Upper lobe of right lung (tissue), 1 donor: ENCODE measurements around the gene DLEC1. TPM values are rescaled to one million over a fixed set of nuclear protein-coding genes. Genes with fewer than 3 reads are reported as not detected.

Experiments
- ATAC-seq: fragments of 200-7000 bp; cut with Tn5 transposase; one replicate; pipeline ENCODE4 v1.9.1; 2020; ENCODE audit warnings: mild to moderate bottlenecking, moderate library complexity
- DNase-seq: peaks from one replicate; pipeline ENCODE4 v3.0.0-alpha.2; 2020
- H3K27ac ChIP-seq: fragments of 200-600 bp; one replicate; pipeline ENCODE4 v1.8.0; 2022
- H3K27me3 ChIP-seq: fragments of 200-600 bp; one replicate; pipeline ENCODE4 v1.8.0; 2022; ENCODE audit warnings: mild to moderate bottlenecking
- H3K36me3 ChIP-seq: fragments of 200-600 bp; one replicate; pipeline ENCODE4 v1.8.0; 2022
- H3K4me1 ChIP-seq: fragments of 200-600 bp; one replicate; pipeline ENCODE4 v1.8.0; 2022
- H3K4me3 ChIP-seq: fragments of 200-600 bp; one replicate; pipeline ENCODE4 v1.8.0; 2022; ENCODE audit warnings: mild to moderate bottlenecking
- H3K9me3 ChIP-seq: fragments of 200-600 bp; one replicate; pipeline ENCODE4 v1.8.0; 2022
- intact Hi-C: fragments of 100-400 bp; cut with DNase I; formaldehyde crosslinking; loops from one replicate; pipeline ENCODE4 v1.11.0; 2022
- total RNA-seq: library from RNA; stranded (reverse); fragmentation: NEBNext Ultra II Directional; extraction: Animal tissue kit (Norgen Biotek cat#: 25700); gene quantifications from one replicate; pipeline ENCODE4 v1.2.1, GENCODE V29; 2021
- TF ChIP-seq, protein P1 (sequence below): fragments of 200-600 bp; IDR thresholded peaks from one replicate; pipeline ENCODE4 v1.8.0; 2022; ENCODE audit warnings: antibody characterized with exemption
- donor health status: DM: no; HTN: yes; CAD: no; lungs with severe emphysema.

The DLEC1 gene
- total RNA-seq, 1 donor from 2014 or later: 2.7 TPM

- Histone ChIP-seq H3K36me3 (peaks cover 41% of the 10 kb centered on the region), H3K27me3 (no peaks in the 10 kb centered on the region), H3K4me3 (no peak overlapping the region), H3K4me1 (no peaks in the 10 kb centered on the region), H3K27ac (no peak overlapping the region), H3K9me3 (no peaks in the 10 kb centered on the region)
- intact Hi-C loops: no loop called here
- ATAC-seq (no peak), DNase-seq (no peak)
- TF ChIP-seq, protein P1, sequence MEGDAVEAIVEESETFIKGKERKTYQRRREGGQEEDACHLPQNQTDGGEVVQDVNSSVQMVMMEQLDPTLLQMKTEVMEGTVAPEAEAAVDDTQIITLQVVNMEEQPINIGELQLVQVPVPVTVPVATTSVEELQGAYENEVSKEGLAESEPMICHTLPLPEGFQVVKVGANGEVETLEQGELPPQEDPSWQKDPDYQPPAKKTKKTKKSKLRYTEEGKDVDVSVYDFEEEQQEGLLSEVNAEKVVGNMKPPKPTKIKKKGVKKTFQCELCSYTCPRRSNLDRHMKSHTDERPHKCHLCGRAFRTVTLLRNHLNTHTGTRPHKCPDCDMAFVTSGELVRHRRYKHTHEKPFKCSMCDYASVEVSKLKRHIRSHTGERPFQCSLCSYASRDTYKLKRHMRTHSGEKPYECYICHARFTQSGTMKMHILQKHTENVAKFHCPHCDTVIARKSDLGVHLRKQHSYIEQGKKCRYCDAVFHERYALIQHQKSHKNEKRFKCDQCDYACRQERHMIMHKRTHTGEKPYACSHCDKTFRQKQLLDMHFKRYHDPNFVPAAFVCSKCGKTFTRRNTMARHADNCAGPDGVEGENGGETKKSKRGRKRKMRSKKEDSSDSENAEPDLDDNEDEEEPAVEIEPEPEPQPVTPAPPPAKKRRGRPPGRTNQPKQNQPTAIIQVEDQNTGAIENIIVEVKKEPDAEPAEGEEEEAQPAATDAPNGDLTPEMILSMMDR: no peak
These were observed 79.6 kb downstream of the DLEC1 start for GRCh38 chr3:38118421-38119247.

DNA sequence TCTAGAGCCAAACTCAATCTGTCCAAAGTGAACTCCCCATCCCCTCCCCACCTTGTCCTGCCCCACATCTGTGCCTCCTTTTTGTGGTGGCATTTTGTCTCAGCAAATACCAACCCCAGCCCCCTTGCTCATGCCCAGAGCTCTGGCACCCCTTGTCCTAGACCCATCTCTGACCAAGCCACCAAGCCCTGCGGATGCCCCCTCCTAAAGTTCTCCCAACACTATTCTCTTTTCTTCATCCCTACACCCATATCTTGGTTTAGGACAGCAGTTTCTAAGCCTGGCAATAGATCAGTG lies 80.2 kb downstream of the DLEC1 start:
- ATAC-seq (no peak), DNase-seq (no peak)
- TF ChIP-seq, protein P1: no peak
- H3K27me3 ChIP-seq: no peaks in the 10 kb centered on the region
- H3K4me3 ChIP-seq: no peak overlapping the region
- H3K27ac ChIP-seq: no peak overlapping the region
- no peaks in the 10 kb centered on the region for H3K4me1 ChIP-seq
- intact Hi-C loops: no loop called here
- peaks cover 47% of the 10 kb centered on the region for H3K36me3 ChIP-seq
- no peaks in the 10 kb centered on the region for H3K9me3 ChIP-seq

GRCh38 chr3:38119821-38120692 lies 81.0 kb downstream of the DLEC1 start:
- TF ChIP-seq, protein P1: no peak
- Histone ChIP-seq H3K36me3 (peaks cover 55% of the 10 kb centered on the region), H3K4me1 (no peaks in the 10 kb centered on the region), H3K27me3 (no peaks in the 10 kb centered on the region), H3K27ac (no peak overlapping the region), H3K9me3 (no peaks in the 10 kb centered on the region), H3K4me3 (no peak overlapping the region)
- ATAC-seq (no peak), DNase-seq (no peak)
- intact Hi-C loops: no loop called here

- intact Hi-C loops: no loop called here
- no peaks in the 10 kb centered on the region for H3K27me3 ChIP-seq
- H3K9me3 ChIP-seq: no peaks in the 10 kb centered on the region
- TF ChIP-seq, protein P1: no peak
- H3K36me3 ChIP-seq: peaks cover 63% of the 10 kb centered on the region
- H3K4me3 ChIP-seq: no peak overlapping the region
- DNase-seq: no peak
- no peak overlapping the region for H3K27ac ChIP-seq
- no peaks in the 10 kb centered on the region for H3K4me1 ChIP-seq
- ATAC-seq: no peak
These were observed 81.9 kb downstream of the DLEC1 start for GRCh38 chr3:38120693-38121450.

DNA sequence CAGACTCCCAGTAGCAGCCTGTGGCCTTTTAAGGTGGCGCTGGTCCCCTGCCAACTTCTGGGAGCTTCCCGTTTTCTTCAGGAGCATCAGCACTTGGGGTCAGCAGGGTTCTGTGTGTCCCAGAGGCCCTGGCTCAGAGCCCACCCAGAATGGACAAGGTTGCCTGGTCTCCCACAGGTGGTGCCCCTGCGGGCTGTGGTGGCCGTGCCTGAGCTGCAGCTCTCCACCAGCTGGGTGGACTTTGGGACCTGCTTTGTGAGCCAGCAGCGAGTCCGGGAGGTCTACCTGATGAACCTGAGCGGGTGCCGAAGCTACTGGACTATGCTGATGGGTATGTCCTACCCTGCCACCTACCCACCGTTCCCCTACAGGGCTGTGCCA lies 82.4 kb downstream of the DLEC1 start:
- peaks cover 69% of the 10 kb centered on the region for H3K36me3 ChIP-seq
- no peaks in the 10 kb centered on the region for H3K4me1 ChIP-seq
- TF ChIP-seq, protein P1: no peak
- DNase-seq (no peak), ATAC-seq (no peak)
- intact Hi-C loops: no loop called here
- no peaks in the 10 kb centered on the region for H3K9me3 ChIP-seq
- no peaks in the 10 kb centered on the region for H3K27me3 ChIP-seq
- no peak overlapping the region for H3K27ac ChIP-seq
- H3K4me3 ChIP-seq: no peak overlapping the region
